Measurements from ENCODE around the gene ZNRF3. TPM values are rescaled to one million over a fixed set of nuclear protein-coding genes. Genes with fewer than 3 reads are reported as not detected.
A peak's percentile ranks its signal among the peaks of the same experiment; 100 is the strongest.

Gene ZNRF3
- polyA plus RNA-seq, 1 of the 3 experiments (the other 2 are of a cell fraction): 4.2 TPM

DNA sequence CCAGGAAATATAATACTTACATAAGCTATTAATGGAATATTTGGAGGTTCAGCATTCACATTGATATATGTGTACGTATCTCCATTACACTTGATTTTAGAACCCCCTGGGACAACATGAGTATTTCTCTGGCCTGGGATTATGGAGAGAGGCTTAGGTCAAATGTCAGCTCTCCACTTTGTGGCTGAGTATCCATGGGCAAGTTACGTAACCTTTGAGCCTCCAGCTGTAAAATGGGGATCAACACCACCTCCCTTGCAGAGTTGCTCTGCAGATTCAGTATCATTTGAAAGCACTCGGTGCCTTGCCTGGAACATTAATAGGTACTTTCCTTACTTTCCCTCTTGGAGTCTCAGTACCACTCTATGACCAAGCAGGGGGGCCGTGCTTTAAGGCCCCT is 145.1 kb downstream of the ZNRF3 start:
- TF ChIP-seq EZH2phosphoT487 (IDR thresholded peaks at IDR 0.05; ENCODE audit: borderline replicate concordance, low read depth): no peak
- H3K27ac ChIP-seq (ENCODE audit: low read depth in 2 of 2, low read length in 1 of 2): no peak overlapping the region
- H3K9me2 ChIP-seq: no peaks in the 10 kb centered on the region
- H3F3A ChIP-seq (replicated peaks; ENCODE audit: insufficient read depth): peaks cover 21% of the 10 kb centered on the region
- H3K79me2 ChIP-seq (ENCODE audit: insufficient read depth): peaks cover 12% of the 10 kb centered on the region; the same call in 1 of the 2 replicates
- no peaks in the 10 kb centered on the region for H3K9me3 ChIP-seq
- DNase-seq: no peak
- H3K27me3 ChIP-seq (ENCODE audit: insufficient read depth): no peaks in the 10 kb centered on the region
- ChIA-PET CTCF (interaction anchor here (2.4 to 3.9 kb wide), 2 partner anchors 12 to 173 kb away, joined by 12 to 20 read pairs; no protein-coding TSS in a partner anchor), POLR2A (no interaction called here)
- H2AFZ ChIP-seq (ENCODE audit: low read depth): no peak overlapping the region
- H3K4me1 ChIP-seq (ENCODE audit: control insufficient read depth in 1 of 2, insufficient read depth in 2 of 2, low read depth in 1 of 2, low read length in 1 of 2): peaks cover 22 to 32% of the 10 kb centered on the region in 2 experiments
- no peak overlapping the region for H3K4me3 ChIP-seq (ENCODE audit: low read depth in 2 of 2, low read length in 1 of 2)
- H3K4me2 ChIP-seq: no peak overlapping the region
- H3K36me3 ChIP-seq (replicated peaks in 1 of 2; ENCODE audit: control insufficient read depth in 1 of 2, insufficient read depth in 2 of 2, low read length in 1 of 2): no peaks in the 10 kb centered on the region
- no peaks in the 10 kb centered on the region for H4K20me1 ChIP-seq (ENCODE audit: insufficient read depth)
- 94% methylated on average over 4 of the region's 4 CpGs for WGBS (ENCODE audit: low lambda C conversion rate)
- no peak overlapping the region for H3K9ac ChIP-seq

DNA sequence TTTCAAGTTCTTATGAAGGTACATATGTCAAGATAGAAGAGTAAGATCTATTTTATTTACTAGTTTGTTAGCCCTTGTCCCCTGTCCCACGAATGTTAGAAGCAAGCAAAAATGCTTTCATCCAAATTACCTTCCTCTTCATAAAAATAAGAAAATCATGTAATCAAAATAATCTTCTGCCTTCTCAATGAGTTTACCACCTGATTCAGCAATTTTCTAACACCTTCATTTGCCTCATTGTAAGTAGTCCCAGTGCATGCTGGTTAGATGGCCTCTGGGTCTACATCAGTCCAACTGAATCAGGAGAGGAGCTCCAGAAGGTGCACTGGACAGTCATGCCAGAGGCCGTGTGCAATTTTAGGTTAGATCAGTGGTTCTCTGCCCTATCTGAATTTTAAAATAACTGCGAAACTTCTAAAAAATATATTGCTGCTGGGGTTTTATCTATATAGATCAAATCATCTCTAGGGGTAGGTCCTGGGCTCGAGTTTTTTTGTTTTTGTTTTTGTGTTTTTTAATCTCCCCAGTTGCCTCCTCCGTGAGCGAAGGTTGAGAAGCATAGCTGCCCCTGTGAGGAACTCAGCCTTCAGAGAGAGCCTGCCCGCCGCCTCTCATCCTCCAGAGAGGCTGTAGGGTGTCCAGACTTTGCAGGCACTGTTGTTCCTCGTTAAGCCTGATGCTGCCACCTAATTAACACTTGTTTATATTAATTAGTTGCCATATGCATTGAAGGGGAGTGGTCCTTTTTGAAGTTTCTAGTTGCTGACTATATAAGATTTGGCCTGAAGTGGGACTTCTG is 146.0 kb downstream of the ZNRF3 start:
- Histone ChIP-seq H3K27ac (ENCODE audit: low read depth in 2 of 2, low read length in 1 of 2) (no peak overlapping the region), H3K9me2 (no peaks in the 10 kb centered on the region), H3K79me2 (ENCODE audit: insufficient read depth) (peaks cover 22% of the 10 kb centered on the region; the same call in 1 of the 2 replicates), H2AFZ (ENCODE audit: low read depth) (no peak overlapping the region), H3K4me1 (ENCODE audit: control insufficient read depth in 1 of 2, insufficient read depth in 2 of 2, low read depth in 1 of 2, low read length in 1 of 2) (peaks cover 22 to 32% of the 10 kb centered on the region in 2 experiments), H3K9me3 (no peaks in the 10 kb centered on the region), H3F3A (replicated peaks; ENCODE audit: insufficient read depth) (peaks cover 21% of the 10 kb centered on the region), H3K36me3 (replicated peaks in 1 of 2; ENCODE audit: control insufficient read depth in 1 of 2, insufficient read depth in 2 of 2, low read length in 1 of 2) (no peaks in the 10 kb centered on the region), H3K4me2 (peak overlapping the region; percentile 80), H4K20me1 (ENCODE audit: insufficient read depth) (no peaks in the 10 kb centered on the region), H3K27me3 (ENCODE audit: insufficient read depth) (no peaks in the 10 kb centered on the region), H3K9ac (no peak overlapping the region), H3K4me3 (ENCODE audit: low read depth in 2 of 2, low read length in 1 of 2) (no peak overlapping the region)
- ChIA-PET POLR2A (no interaction called here), CTCF (interaction anchor here (2.4 to 3.9 kb wide), 2 partner anchors 11 to 173 kb away, joined by 12 to 20 read pairs; no protein-coding TSS in a partner anchor)
- WGBS (ENCODE audit: low lambda C conversion rate): 93% methylated on average over 9 of the region's 9 CpGs
- DNase-seq: no peak
- TF ChIP-seq JUND (IDR thresholded peaks at IDR 0.05) (no peak), EP300 (IDR thresholded peaks at IDR 0.05; ENCODE audit: borderline replicate concordance in 1 of 2, low read depth in 1 of 2, low read length in 1 of 2) (no peak), FOXJ3 (CRISPR knock-in tag; IDR thresholded peaks at IDR 0.05) (no peak), MEF2A (IDR thresholded peaks at IDR 0.05; ENCODE audit: borderline replicate concordance, low read depth) (no peak), FOXM1 (IDR thresholded peaks at IDR 0.05; ENCODE audit: low read depth) (no peak), POLR2AphosphoS5 (IDR thresholded peaks at IDR 0.05; ENCODE audit: low read depth, low read length) (no peak), ELF1 (IDR thresholded peaks at IDR 0.05) (no peak), FOSL2 (IDR thresholded peaks at IDR 0.05; ENCODE audit: borderline replicate concordance, low read depth) (no peak), GABPA (IDR thresholded peaks at IDR 0.05; ENCODE audit: low read depth) (no peak), RCOR1 (IDR thresholded peaks at IDR 0.05; ENCODE audit: low read length) (no peak), NFIC (IDR thresholded peaks at IDR 0.05; ENCODE audit: borderline replicate concordance) (no peak), SIN3A (IDR thresholded peaks at IDR 0.05; ENCODE audit: borderline replicate concordance, low read depth, low read length) (no peak), RFX5 (IDR thresholded peaks at IDR 0.05; ENCODE audit: low read length) (no peak), CHD2 (IDR thresholded peaks at IDR 0.05; ENCODE audit: low read length, partially characterized antibody) (no peak)
- TF ChIP-seq, protein P1, sequence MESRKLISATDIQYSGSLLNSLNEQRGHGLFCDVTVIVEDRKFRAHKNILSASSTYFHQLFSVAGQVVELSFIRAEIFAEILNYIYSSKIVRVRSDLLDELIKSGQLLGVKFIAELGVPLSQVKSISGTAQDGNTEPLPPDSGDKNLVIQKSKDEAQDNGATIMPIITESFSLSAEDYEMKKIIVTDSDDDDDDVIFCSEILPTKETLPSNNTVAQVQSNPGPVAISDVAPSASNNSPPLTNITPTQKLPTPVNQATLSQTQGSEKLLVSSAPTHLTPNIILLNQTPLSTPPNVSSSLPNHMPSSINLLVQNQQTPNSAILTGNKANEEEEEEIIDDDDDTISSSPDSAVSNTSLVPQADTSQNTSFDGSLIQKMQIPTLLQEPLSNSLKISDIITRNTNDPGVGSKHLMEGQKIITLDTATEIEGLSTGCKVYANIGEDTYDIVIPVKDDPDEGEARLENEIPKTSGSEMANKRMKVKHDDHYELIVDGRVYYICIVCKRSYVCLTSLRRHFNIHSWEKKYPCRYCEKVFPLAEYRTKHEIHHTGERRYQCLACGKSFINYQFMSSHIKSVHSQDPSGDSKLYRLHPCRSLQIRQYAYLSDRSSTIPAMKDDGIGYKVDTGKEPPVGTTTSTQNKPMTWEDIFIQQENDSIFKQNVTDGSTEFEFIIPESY (IDR thresholded peaks at IDR 0.05; ENCODE audit: borderline replicate concordance, low read depth): no peak
- TF ChIP-seq, protein P2, sequence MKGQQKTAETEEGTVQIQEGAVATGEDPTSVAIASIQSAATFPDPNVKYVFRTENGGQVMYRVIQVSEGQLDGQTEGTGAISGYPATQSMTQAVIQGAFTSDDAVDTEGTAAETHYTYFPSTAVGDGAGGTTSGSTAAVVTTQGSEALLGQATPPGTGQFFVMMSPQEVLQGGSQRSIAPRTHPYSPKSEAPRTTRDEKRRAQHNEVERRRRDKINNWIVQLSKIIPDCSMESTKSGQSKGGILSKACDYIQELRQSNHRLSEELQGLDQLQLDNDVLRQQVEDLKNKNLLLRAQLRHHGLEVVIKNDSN (IDR thresholded peaks at IDR 0.05; ENCODE audit: borderline replicate concordance, low read depth): no peak
- TF ChIP-seq, protein P3, sequence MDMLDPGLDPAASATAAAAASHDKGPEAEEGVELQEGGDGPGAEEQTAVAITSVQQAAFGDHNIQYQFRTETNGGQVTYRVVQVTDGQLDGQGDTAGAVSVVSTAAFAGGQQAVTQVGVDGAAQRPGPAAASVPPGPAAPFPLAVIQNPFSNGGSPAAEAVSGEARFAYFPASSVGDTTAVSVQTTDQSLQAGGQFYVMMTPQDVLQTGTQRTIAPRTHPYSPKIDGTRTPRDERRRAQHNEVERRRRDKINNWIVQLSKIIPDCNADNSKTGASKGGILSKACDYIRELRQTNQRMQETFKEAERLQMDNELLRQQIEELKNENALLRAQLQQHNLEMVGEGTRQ (IDR thresholded peaks at IDR 0.05; ENCODE audit: borderline replicate concordance, low read depth, low read length): no peak
- TF ChIP-seq, protein P4, sequence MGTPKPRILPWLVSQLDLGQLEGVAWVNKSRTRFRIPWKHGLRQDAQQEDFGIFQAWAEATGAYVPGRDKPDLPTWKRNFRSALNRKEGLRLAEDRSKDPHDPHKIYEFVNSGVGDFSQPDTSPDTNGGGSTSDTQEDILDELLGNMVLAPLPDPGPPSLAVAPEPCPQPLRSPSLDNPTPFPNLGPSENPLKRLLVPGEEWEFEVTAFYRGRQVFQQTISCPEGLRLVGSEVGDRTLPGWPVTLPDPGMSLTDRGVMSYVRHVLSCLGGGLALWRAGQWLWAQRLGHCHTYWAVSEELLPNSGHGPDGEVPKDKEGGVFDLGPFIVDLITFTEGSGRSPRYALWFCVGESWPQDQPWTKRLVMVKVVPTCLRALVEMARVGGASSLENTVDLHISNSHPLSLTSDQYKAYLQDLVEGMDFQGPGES (IDR thresholded peaks at IDR 0.05; ENCODE audit: low read depth, low read length): no peak
- TF ChIP-seq, protein P5, sequence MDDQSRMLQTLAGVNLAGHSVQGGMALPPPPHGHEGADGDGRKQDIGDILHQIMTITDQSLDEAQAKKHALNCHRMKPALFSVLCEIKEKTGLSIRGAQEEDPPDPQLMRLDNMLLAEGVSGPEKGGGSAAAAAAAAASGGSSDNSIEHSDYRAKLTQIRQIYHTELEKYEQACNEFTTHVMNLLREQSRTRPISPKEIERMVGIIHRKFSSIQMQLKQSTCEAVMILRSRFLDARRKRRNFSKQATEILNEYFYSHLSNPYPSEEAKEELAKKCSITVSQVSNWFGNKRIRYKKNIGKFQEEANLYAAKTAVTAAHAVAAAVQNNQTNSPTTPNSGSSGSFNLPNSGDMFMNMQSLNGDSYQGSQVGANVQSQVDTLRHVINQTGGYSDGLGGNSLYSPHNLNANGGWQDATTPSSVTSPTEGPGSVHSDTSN (IDR thresholded peaks at IDR 0.05): no peak

Data from SK-N-SH (cell line).